HG03139 (cell line): ENCODE results near the gene DIAPH2.

Experiments
- ATAC-seq: cut with Tn5 transposase; IDR thresholded peaks from one replicate; pipeline ENCODE4 v1.9.1; 2021; ENCODE audit not compliant: unreplicated experiment

The DIAPH2 gene

GRCh38 chrX:96684339-96685209 lies at the start of gene DIAPH2:
Gene DIAPH2 (plus strand): TSS chrX:96684842.
- ATAC-seq, result peak; percentile 85

GRCh38 chrX:96650023-96650422 lies 34.6 kb upstream of the DIAPH2 start:
- no peak for ATAC-seq

GRCh38 chrX:96655947-96656623 lies 28.6 kb upstream of the DIAPH2 start:
- no peak for ATAC-seq

- no peak for ATAC-seq
Observed at GRCh38 chrX:96682516-96682915, 2.1 kb upstream of the DIAPH2 start.

- ATAC-seq, result no peak
Observed at GRCh38 chrX:96683997-96684338, 674 bp upstream of the DIAPH2 start.

GRCh38 chrX:96685210-96686099 lies 813 bp downstream of the DIAPH2 start:
- ATAC-seq, result peak; percentile 19

GRCh38 chrX:96687776-96688175 lies 3.1 kb downstream of the DIAPH2 start:
- ATAC-seq, result no peak

GRCh38 chrX:96688789-96689188 lies 4.1 kb downstream of the DIAPH2 start:
- no peak for ATAC-seq

GRCh38 chrX:96689991-96690390 lies 5.3 kb downstream of the DIAPH2 start:
- ATAC-seq, result no peak

GRCh38 chrX:96692454-96692853 lies 7.8 kb downstream of the DIAPH2 start:
- no peak for ATAC-seq

GRCh38 chrX:96692890-96693289 lies 8.2 kb downstream of the DIAPH2 start:
- no peak for ATAC-seq

- no peak for ATAC-seq
Observed at GRCh38 chrX:96693407-96693806, 8.8 kb downstream of the DIAPH2 start.

- no peak for ATAC-seq
Observed at GRCh38 chrX:96696462-96696861, 11.8 kb downstream of the DIAPH2 start.

- no peak for ATAC-seq
Observed at GRCh38 chrX:96700625-96701024, 16.0 kb downstream of the DIAPH2 start.

GRCh38 chrX:96703379-96703778 lies 18.7 kb downstream of the DIAPH2 start:
- ATAC-seq, result no peak

- ATAC-seq, result no peak
Observed at GRCh38 chrX:96703816-96704215, 19.2 kb downstream of the DIAPH2 start.

- ATAC-seq, result no peak
Observed at GRCh38 chrX:96704629-96705028, 20.0 kb downstream of the DIAPH2 start.

- ATAC-seq, result no peak
Observed at GRCh38 chrX:96705905-96706304, 21.3 kb downstream of the DIAPH2 start.

- ATAC-seq, result no peak
Observed at GRCh38 chrX:96707804-96708203, 23.2 kb downstream of the DIAPH2 start.

- no peak for ATAC-seq
Observed at GRCh38 chrX:96710031-96710430, 25.4 kb downstream of the DIAPH2 start.

GRCh38 chrX:96713303-96713702 lies 28.7 kb downstream of the DIAPH2 start:
- no peak for ATAC-seq
